ENCODE results near the gene HBA1.
"Not testable (repeated sequence)": the region's sequence is repeated elsewhere in the genome, so short reads cannot be mapped to it uniquely, and the experiment has no call there.

Gene HBA1

GRCh38 chr16:211631-212180 is 35.2 kb downstream of the HBA1 start:
- not testable (repeated sequence) for DNase-seq

- DNase-seq, result no peak
Measured at GRCh38 chr16:212999-213398, 36.5 kb downstream of the HBA1 start.

DNA sequence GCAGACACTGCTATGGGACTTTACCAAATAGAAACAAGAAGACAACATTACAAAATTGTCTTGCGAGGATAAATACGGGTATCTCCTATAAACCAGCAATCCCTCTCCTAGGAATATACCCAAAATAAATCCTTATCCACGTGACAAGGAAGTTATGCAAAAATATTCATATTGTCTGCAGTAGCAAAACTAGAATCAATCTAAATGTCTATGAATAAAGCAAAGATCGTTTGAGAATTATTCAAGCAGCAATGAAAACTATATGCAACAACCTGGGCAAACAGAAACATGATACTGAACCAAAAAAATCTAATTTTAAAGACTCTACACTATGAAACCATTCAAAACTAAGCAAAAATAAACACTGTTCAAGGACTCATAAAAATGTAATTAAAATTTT is 43.5 kb downstream of the HBA1 start:
- DNase-seq, result no peak

Data from CD4-positive, alpha-beta T cell treated with Interleukin-17A for 4 hours (primary cell).